Mesothelial cell of epicardium (in vitro differentiated cells): ENCODE results near the gene ASTL. TPM values are rescaled to one million over a fixed set of nuclear protein-coding genes. Genes with fewer than 3 reads are reported as not detected.

Experiments used
- DNase-seq, 2 experiments: peaks; one replicate each; pipeline ENCODE4 v3.0.0; 2021; ENCODE audit warnings: low spot score in 2 of 2; ENCODE audit not compliant: unreplicated experiment in 2 of 2
- H3K27ac Mint-ChIP-seq: 2 replicates; pipeline ENCODE4 v1.8.0; 2021; ENCODE audit warnings: mixed read lengths
- H3K27me3 Mint-ChIP-seq: 2 replicates; pipeline ENCODE4 v1.8.0; 2021; ENCODE audit warnings: low read depth, mixed read lengths
- H3K36me3 Mint-ChIP-seq: 2 replicates; pipeline ENCODE4 v1.8.0; 2021; ENCODE audit warnings: mixed read lengths
- H3K4me1 Mint-ChIP-seq: 2 replicates; pipeline ENCODE4 v1.8.0; 2021; ENCODE audit warnings: mixed read lengths
- H3K4me3 Mint-ChIP-seq: 2 replicates; pipeline ENCODE4 v1.8.0; 2021; ENCODE audit warnings: mild to moderate bottlenecking, moderate library complexity, mixed read lengths
- H3K9me3 Mint-ChIP-seq: 2 replicates; pipeline ENCODE4 v1.8.0; 2021; ENCODE audit warnings: mixed read lengths
- CTCF ChIP-seq: fragments of 200-600 bp; sonication (generic); IDR thresholded peaks from one replicate; pipeline ENCODE4 v1.5.0; 2021; ENCODE audit warnings: antibody characterized with exemption; ENCODE audit not compliant: unreplicated experiment
- total RNA-seq: library from RNA; stranded (reverse); gene quantifications from 3 replicates; pipeline ENCODE4 v1.2.1, GENCODE V29; 2021

The ASTL gene
- total RNA-seq, 1 donor from 2014 or later: 1.2 TPM

- Mint-ChIP-seq H3K4me3 (no peak overlapping the region), H3K9me3 (peaks cover 7% of the 10 kb centered on the region), H3K4me1 (peaks cover 5% of the 10 kb centered on the region), H3K27ac (no peak overlapping the region), H3K27me3 (no peaks in the 10 kb centered on the region), H3K36me3 (no peaks in the 10 kb centered on the region)
- no peak for DNase-seq
- TF ChIP-seq CTCF: no peak
Observed at GRCh38 chr2:96103761-96104486, 34.4 kb downstream of the ASTL start.

GRCh38 chr2:96103187-96103601 lies 35.1 kb downstream of the ASTL start:
- Mint-ChIP-seq H3K27me3 (no peaks in the 10 kb centered on the region), H3K36me3 (no peaks in the 10 kb centered on the region), H3K9me3 (peaks cover 7% of the 10 kb centered on the region), H3K4me1 (peaks cover 4% of the 10 kb centered on the region), H3K4me3 (no peak overlapping the region), H3K27ac (no peak overlapping the region)
- TF ChIP-seq CTCF: no peak
- DNase-seq: peak in 1 of 2 experiments; percentile 28

- no peaks in the 10 kb centered on the region for H3K27me3 Mint-ChIP-seq
- H3K36me3 Mint-ChIP-seq: no peaks in the 10 kb centered on the region
- no peak for DNase-seq
- H3K27ac Mint-ChIP-seq: no peak overlapping the region
- peaks cover 4% of the 10 kb centered on the region for H3K4me1 Mint-ChIP-seq
- H3K4me3 Mint-ChIP-seq: no peak overlapping the region
- peaks cover 7% of the 10 kb centered on the region for H3K9me3 Mint-ChIP-seq
- TF ChIP-seq CTCF: no peak
Observed at GRCh38 chr2:96102596-96103186, 35.6 kb downstream of the ASTL start.

- Mint-ChIP-seq H3K27ac (no peak overlapping the region), H3K27me3 (no peaks in the 10 kb centered on the region), H3K9me3 (peaks cover 15% of the 10 kb centered on the region), H3K4me3 (no peak overlapping the region), H3K36me3 (no peaks in the 10 kb centered on the region), H3K4me1 (peaks cover 4% of the 10 kb centered on the region)
- no peak for TF ChIP-seq CTCF
- peak in 1 of 2 experiments; percentile 24 for DNase-seq
Observed at GRCh38 chr2:96100893-96101304, 37.4 kb downstream of the ASTL start.

GRCh38 chr2:96099861-96100798 lies 38.2 kb downstream of the ASTL start:
- Mint-ChIP-seq H3K27me3 (no peaks in the 10 kb centered on the region), H3K9me3 (peaks cover 14% of the 10 kb centered on the region), H3K4me1 (peaks cover 4% of the 10 kb centered on the region), H3K27ac (peak overlapping the region; percentile 66), H3K36me3 (peaks cover 3% of the 10 kb centered on the region), H3K4me3 (no peak overlapping the region)
- no peak for TF ChIP-seq CTCF
- DNase-seq: peak in 1 of 2 experiments; percentile 37
